ENCODE data around the gene M1AP. TPM values are rescaled to one million over a fixed set of nuclear protein-coding genes. Genes with fewer than 3 reads are reported as not detected.
A peak's percentile ranks its signal among the peaks of the same experiment; 100 is the strongest.

Gene M1AP
- total RNA-seq, 4 donors from 2014 or later, result 0.81 TPM; not detected in 3

DNA sequence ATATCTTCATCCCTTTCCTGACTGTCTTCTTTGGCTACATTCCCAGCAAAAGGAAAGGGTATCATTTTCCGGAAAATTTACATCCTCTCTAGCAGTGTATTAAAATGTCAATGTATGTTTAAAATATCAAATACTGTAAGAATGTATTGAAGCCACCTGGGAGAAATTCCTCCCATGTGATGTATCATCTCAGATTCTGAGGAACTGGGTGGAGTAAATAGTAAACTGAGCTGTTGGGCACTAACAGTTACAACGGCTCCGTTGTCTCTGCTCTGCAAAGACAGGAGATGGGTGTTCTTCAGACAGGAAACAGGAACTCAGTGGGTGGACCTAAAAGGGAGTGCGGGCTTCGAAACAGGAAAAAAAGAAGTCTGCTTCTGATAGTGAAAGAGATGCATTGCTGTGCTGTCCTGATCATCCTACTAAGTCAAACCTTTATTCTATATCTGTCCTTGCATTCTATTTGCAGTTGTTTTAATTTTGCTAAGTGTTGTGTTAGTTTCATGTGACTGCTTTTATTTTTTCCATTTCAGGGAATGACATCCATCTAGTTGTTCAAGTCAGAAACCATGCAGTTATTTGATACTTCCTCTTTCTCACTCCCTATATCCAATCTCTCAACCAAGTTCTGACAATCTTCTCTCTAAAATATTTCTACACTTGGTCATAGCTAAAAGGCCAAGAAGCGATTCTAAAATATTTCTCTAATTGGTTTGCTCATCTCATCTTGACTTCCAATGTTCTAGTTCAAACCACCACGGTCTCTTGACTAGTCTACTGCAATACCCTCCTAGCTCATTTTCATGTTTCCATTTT, 74.2 kb downstream of the M1AP start:
- WGBS, 2 donors (ENCODE audit: low coverage in 1 of 2), result 37 to 40% methylated on average over 7 of the region's 7 CpGs
- no peak for TF ChIP-seq POLR2AphosphoS5 (IDR thresholded peaks at IDR 0.05)
- no peak for TF ChIP-seq POLR2A (IDR thresholded peaks at IDR 0.05)
- TF ChIP-seq, protein P1, sequence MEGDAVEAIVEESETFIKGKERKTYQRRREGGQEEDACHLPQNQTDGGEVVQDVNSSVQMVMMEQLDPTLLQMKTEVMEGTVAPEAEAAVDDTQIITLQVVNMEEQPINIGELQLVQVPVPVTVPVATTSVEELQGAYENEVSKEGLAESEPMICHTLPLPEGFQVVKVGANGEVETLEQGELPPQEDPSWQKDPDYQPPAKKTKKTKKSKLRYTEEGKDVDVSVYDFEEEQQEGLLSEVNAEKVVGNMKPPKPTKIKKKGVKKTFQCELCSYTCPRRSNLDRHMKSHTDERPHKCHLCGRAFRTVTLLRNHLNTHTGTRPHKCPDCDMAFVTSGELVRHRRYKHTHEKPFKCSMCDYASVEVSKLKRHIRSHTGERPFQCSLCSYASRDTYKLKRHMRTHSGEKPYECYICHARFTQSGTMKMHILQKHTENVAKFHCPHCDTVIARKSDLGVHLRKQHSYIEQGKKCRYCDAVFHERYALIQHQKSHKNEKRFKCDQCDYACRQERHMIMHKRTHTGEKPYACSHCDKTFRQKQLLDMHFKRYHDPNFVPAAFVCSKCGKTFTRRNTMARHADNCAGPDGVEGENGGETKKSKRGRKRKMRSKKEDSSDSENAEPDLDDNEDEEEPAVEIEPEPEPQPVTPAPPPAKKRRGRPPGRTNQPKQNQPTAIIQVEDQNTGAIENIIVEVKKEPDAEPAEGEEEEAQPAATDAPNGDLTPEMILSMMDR (IDR thresholded peaks at IDR 0.05), result no peak
- no peak for TF ChIP-seq EP300 (IDR thresholded peaks at IDR 0.05)
- H3K27me3 ChIP-seq, result peaks cover 11% of the 10 kb centered on the region
- H3K4me3 ChIP-seq, result no peak overlapping the region
- no peaks in the 10 kb centered on the region for H3K4me1 ChIP-seq
- ATAC-seq, result peak; percentile 35
- no peaks in the 10 kb centered on the region for H3K36me3 ChIP-seq
- no peaks in the 10 kb centered on the region for H3K9me3 ChIP-seq
- H3K27ac ChIP-seq, result no peak overlapping the region

DNA sequence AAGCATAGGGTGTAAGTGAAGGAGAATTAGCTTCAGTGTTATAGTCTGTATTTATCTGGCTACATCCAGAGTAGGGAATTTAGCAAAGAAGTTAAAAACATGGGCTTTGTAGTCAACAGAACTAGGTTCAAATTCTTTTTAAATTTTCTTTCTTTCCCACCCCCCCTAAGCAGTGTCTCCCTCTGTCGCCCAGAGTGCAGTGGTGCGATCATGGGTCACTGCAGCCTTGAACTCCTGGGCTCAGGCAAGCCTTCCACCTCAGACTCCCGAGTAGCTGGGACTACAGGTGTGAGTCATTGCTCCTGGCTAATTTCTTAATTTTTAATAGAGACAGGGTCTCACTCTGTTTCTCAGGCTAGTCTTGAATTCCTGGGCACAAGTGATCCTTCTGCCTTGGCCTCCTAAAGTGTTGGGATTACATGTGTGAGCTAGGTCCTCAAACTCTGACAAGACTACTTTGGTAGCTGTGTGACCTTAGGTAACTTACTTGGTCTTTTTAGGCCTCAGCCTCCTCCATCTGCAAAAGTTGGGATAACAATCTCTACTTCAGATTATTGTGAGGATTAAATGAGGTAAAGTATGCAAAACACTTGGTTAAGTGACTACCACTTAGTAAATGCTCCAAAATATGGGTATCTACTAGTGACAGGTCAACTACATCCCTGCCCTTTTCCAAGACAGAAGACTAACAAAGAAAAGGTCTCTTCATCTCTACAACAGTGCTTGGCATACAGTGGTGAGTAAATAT, 75.8 kb downstream of the M1AP start:
- Histone ChIP-seq H3K4me3 (no peak overlapping the region), H3K4me1 (no peaks in the 10 kb centered on the region), H3K27me3 (peaks cover 22% of the 10 kb centered on the region), H3K36me3 (no peaks in the 10 kb centered on the region), H3K27ac (no peak overlapping the region), H3K9me3 (no peaks in the 10 kb centered on the region)
- no peak for TF ChIP-seq POLR2A (IDR thresholded peaks at IDR 0.05)
- TF ChIP-seq, protein P1 (IDR thresholded peaks at IDR 0.05), result peak in 1 of 4 experiments; percentile 13
- TF ChIP-seq EP300 (IDR thresholded peaks at IDR 0.05), result no peak
- TF ChIP-seq POLR2AphosphoS5 (IDR thresholded peaks at IDR 0.05), result no peak
- WGBS, 2 donors (ENCODE audit: low coverage in 1 of 2), result 65 to 80% methylated on average over 2 to 3 of the region's 3 CpGs
- no peak for ATAC-seq

DNA sequence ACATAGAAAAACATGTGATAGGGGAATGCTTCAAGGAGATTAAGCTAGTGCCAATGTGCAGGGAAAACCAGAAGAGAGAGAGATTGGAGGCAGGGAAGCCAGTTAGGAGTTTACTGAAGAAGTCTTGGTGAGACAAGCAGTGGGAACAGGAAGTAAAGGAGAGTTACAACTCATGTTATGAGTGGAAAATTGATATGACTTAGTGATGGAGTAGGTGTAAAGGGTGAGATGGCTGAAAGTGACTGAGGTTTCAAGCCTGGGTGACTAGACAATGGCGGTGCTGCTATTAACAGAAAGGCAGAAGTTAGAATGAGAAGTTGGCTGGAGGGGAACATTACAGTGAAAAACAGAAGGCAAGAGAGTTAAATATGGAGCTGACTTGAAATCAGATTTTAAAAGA, 77.1 kb downstream of the M1AP start:
- Histone ChIP-seq H3K9me3 (no peaks in the 10 kb centered on the region), H3K4me3 (no peak overlapping the region), H3K27ac (no peak overlapping the region), H3K27me3 (peaks cover 25% of the 10 kb centered on the region), H3K4me1 (no peaks in the 10 kb centered on the region), H3K36me3 (no peaks in the 10 kb centered on the region)
- ATAC-seq, result no peak
- WGBS, 2 donors (ENCODE audit: low coverage in 1 of 2), result 69 to 88% methylated on average over 1 of the region's 1 CpG
- no peak for TF ChIP-seq POLR2A (IDR thresholded peaks at IDR 0.05)
- TF ChIP-seq EP300 (IDR thresholded peaks at IDR 0.05), result no peak
- TF ChIP-seq, protein P1 (IDR thresholded peaks at IDR 0.05), result no peak
- TF ChIP-seq POLR2AphosphoS5 (IDR thresholded peaks at IDR 0.05), result no peak

DNA sequence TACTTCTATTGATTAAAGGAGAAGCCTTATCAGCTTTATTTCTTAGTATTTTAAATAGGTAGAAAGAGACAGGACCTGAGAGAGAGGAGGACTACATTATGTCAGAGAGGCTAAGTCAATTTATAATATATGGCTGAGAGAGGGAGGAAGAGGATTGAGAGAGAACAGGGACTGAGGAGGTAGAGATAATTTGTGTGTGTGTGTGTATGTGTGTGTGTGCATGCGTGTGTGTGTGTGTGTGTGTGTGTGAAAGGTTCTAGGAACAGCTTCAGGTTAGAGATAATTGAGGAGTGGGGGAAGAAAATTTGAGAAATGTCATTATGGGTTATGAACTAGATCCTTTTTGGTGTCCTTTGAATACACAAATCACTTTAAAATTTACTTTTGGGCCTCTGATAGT, 78.4 kb downstream of the M1AP start:
- Histone ChIP-seq H3K4me1 (no peaks in the 10 kb centered on the region), H3K27ac (no peak overlapping the region), H3K36me3 (no peaks in the 10 kb centered on the region), H3K27me3 (peaks cover 33% of the 10 kb centered on the region), H3K4me3 (no peak overlapping the region), H3K9me3 (no peaks in the 10 kb centered on the region)
- ATAC-seq, result no peak
- TF ChIP-seq, protein P1 (IDR thresholded peaks at IDR 0.05), result no peak
- no peak for TF ChIP-seq EP300 (IDR thresholded peaks at IDR 0.05)
- WGBS, 2 donors (ENCODE audit: low coverage in 1 of 2), result 73 to 100% methylated on average over 1 of the region's 1 CpG
